UCSD-AML1 (cell line): ENCODE measurements around the gene GP1BA.

Experiments
- DNase-seq: peaks from one replicate; lab custom pipeline; 2025; ENCODE audit not compliant: unreplicated experiment; lab: John Stamatoyannopoulos, UW

The GP1BA gene

GRCh38 chr17:4931963-4932362, at the start of gene GP1BA:
GP1BA (plus strand) TSS chr17:4932277; CDS start chr17:4932605, 328 bp downstream.
- peak; percentile 51 for DNase-seq

- no peak for DNase-seq
Observed at GRCh38 chr17:4884489-4884888, 47.6 kb upstream of the GP1BA start.

DNA sequence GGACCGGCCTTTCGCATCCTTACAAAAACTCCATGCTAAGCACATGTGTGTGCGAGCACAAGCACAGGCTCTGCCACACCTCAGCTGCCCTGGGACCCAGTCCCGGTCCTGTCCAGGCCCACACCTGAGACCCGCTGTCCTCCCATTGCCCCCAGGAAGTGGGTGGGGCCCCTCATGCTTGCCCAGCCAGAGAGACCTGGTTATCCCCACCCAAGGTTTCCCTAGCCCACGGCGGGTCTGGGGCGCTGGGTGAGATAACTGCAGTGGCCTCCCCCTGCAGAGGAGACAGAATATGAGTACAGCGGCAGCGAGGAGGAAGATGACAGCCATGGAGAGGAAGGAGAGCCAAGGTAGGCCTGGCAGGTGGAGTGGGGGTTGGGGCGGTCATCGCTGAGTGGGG, 45.2 kb upstream of the GP1BA start:
- no peak for DNase-seq

- no peak for DNase-seq
Observed at GRCh38 chr17:4887581-4887980, 44.5 kb upstream of the GP1BA start.

- DNase-seq, result no peak
Observed at GRCh38 chr17:4891411-4892410, 40.4 kb upstream of the GP1BA start.

GRCh38 chr17:4892499-4893221, 39.4 kb upstream of the GP1BA start:
- DNase-seq, result no peak

DNA sequence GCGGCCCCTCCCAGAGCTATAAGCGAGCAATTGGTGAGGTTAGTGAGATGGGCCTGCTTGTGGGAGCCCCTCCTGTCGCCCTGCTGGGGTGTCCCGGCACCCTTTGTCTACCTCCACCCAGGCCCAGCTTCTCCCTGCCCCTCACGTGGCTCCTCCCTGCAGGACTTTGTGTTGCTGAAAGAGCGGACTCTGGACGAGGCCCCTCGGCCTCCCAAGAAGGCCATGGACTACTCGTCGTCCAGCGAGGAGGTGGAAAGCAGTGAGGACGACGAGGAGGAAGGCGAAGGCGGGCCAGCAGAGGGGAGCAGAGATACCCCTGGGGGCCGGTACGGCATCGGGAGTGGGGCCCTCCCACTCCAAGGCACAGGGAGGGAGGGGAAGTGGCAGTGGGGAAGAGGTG, 38.8 kb upstream of the GP1BA start:
- no peak for DNase-seq

GRCh38 chr17:4893721-4894560, 38.1 kb upstream of the GP1BA start:
- no peak for DNase-seq

GRCh38 chr17:4895121-4895520, 37.0 kb upstream of the GP1BA start:
- no peak for DNase-seq

GRCh38 chr17:4895657-4896331, 36.3 kb upstream of the GP1BA start:
- DNase-seq, result no peak

DNA sequence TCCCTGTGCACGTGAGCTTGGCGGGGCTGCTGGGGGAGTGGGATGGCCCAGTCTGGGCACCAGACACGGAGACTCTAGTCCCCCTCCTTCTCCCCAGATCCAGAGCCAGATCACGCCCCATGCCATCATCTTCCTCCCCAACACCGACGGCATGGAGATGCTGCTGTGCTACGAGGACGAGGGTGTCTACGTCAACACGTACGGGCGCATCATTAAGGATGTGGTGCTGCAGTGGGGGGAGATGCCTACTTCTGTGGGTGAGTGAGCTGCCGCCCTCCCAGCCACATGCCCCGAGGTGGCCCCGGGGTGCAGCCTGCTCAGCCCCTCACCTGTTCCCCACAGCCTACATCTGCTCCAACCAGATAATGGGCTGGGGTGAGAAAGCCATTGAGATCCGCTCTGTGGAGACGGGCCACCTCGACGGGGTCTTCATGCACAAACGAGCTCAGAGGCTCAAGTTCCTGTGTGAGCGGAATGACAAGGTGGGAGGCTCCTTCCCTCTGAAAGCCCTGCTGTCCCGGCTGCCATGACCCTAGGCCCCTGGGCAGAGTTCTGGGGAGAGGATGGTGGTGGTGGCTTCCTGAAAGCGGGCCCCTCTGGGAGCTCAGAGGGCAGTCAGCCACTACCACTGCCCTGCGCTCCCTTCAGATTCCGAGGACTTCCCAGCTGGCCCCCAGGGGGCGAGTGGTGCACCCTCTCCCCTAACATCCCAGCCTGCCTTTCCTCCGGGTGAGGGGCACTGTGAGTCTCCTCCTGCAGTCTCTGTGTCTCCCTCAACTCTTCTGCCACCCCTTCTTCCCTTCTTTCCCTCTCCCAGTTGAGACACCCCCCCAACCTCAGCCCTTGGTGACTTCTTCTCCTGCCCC, 35.5 kb upstream of the GP1BA start:
- no peak for DNase-seq

- no peak for DNase-seq
Observed at GRCh38 chr17:4897198-4897687, 34.8 kb upstream of the GP1BA start.

- DNase-seq, result no peak
Observed at GRCh38 chr17:4897785-4898184, 34.3 kb upstream of the GP1BA start.

DNA sequence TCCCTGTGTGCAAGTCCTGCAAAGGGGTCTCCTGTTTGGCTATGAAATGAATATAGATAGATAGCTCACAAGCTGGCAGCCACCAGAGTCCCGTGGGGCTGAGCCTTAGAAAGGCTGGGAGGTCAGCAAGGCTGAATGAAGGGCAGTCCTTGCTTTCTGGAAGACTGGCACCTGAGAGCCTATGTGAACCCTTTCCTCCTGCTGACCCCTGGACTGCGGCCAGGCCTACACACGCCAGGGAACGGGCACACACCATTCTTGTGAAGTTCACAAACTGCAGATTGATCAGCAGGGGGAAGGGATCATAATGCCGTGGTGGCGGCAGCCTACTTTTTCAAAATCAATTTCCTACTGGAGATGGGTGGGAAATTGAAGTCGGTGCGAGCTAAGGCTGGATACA, 33.7 kb upstream of the GP1BA start:
- DNase-seq, result no peak

- no peak for DNase-seq
Observed at GRCh38 chr17:4898927-4899326, 33.1 kb upstream of the GP1BA start.

DNA sequence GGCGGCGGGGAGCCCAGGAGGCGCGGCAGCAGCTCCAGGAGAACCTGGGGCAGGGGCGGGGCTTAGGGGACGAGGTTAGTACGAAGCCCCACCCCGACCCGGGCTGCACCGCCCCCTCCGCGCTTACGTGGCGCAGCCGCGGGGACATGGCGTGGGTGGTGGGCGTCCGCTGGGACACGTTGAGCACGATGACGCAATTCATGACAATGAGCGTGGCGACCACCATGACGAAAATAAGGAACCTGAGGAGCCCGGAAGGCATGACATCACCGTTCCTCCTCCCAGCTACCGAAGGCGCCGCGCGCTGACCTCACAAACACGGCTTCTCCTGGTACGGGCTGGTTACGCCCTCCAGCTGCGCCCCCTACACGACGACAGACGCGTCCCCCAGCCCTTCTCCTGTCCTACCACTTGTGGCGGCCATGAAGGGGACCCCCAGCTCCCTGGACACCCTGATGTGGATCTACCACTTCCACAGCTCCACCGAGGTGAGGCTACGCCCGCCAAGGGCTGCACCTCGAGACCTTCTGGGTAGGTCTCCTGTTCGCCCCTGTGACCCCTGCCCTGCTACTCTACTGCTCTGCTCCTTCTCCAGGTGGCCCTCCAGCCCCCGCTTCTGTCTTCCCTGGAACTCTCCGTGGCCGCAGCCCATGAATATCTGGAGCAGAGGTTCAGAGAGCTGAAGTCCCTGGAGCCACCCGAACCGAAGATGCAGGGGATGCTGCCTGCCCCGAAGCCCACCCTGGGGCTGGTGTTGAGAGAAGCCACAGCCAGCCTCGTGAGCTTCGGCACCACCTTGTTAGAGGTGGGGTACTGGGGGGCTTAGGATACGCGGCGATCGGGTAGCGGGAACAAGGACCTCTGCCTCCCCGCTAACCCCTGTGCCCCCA, 32.5 kb upstream of the GP1BA start, which contains the start of gene C17orf107:
TSS of gene C17orf107 (plus strand) at position 196 of the 890 bp plus-strand sequence. CDS start at position 423, 227 bp downstream.
- DNase-seq, result no peak

DNA sequence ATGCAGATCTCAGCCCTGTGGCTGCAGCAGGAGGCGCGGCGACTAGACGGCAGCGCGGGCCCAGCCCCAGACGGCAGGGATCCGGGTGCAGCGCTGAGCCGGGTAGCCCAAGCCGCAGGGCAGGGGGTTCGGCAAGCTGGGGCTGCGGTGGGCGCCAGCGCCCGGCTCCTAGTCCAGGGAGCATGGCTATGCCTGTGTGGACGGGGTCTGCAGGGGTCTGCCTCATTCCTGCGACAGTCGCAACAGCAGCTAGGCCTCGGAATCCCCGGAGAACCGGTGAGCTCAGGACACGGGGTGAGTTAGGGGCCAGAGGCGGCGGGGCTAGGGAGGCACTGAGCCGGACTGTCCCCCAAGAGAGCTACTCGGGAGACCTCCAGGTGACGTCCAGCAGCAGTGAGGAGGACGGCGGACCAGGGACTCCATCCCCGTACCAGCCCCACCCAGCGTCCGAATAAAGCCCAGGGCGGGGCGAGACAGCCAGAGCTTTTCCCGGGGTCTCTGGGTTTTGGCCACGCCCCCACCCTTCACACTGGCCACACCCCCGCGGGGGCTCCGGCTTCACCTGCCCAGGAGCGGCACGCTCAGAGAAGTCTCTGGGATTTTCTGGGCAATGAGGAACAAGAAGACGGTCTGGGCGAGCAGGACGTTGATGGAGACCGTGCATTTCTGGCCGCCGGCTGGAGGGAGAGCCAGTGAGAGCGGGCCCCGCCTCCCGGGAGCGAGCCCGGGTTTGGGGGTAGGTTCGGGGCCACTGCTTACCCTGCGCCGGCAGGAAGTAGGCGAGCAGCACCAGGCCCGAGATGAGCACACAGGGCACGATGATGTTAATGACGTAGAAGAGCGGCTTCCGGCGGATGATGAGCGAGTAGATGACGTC, 31.6 kb upstream of the GP1BA start:
- no peak for DNase-seq
